Measurements from ENCODE around the gene KCTD3.

KCTD3 gene

GRCh38 chr1:215567491-215568298 is 591 bp downstream of the KCTD3 start (continued):
- TF ChIP-seq ZBTB26 (tag by site-specific recombination; optimal IDR thresholded peaks at IDR 0.05) = peak; percentile 68
- no peak for TF ChIP-seq ZNF48 (tag by site-specific recombination; IDR thresholded peaks at IDR 0.05)
- TF ChIP-seq ZNF221 (tag by site-specific recombination; IDR thresholded peaks at IDR 0.05; ENCODE audit: borderline replicate concordance) = no peak
- no peak for TF ChIP-seq ZNF785 (tag by site-specific recombination; IDR thresholded peaks at IDR 0.05)
- TF ChIP-seq ZBTB11 (tag by site-specific recombination; conservative IDR thresholded peaks at IDR 0.05; ENCODE audit: low read depth) = no peak
- TF ChIP-seq ZNF449 (tag by site-specific recombination; IDR thresholded peaks at IDR 0.05) = no peak
- TF ChIP-seq ZNF830 (tag by site-specific recombination; IDR thresholded peaks at IDR 0.05; ENCODE audit: low read depth) = no peak
- no peak for TF ChIP-seq SP2 (tag by site-specific recombination; IDR thresholded peaks at IDR 0.05)
- no peak for TF ChIP-seq ATF2 (tag by site-specific recombination; IDR thresholded peaks at IDR 0.05; ENCODE audit: low read depth)
- 0 out of 2 replicates have a peak, but pooled peaks have one; percentile 27 for TF ChIP-seq ZIC2 (tag by site-specific recombination; IDR thresholded peaks at IDR 0.05)
- no peak for TF ChIP-seq ZNF132 (tag by site-specific recombination; IDR thresholded peaks at IDR 0.05; ENCODE audit: borderline replicate concordance)
- TF ChIP-seq ZNF837 (tag by site-specific recombination; IDR thresholded peaks at IDR 0.05) = no peak
- TF ChIP-seq ZNF792 (tag by site-specific recombination; IDR thresholded peaks at IDR 0.05) = no peak
- no peak for TF ChIP-seq ZNF302 (tag by site-specific recombination; IDR thresholded peaks at IDR 0.05; ENCODE audit: low read depth)
- peak; percentile 65 for TF ChIP-seq FEZF1 (tag by site-specific recombination; IDR thresholded peaks at IDR 0.05)
- TF ChIP-seq PRDM6 (tag by site-specific recombination; IDR thresholded peaks at IDR 0.05) = peak; percentile 21
- no peak for TF ChIP-seq ZNF112 (tag by site-specific recombination; IDR thresholded peaks at IDR 0.05)
- TF ChIP-seq ZNF610 (tag by site-specific recombination; IDR thresholded peaks at IDR 0.05; ENCODE audit: borderline replicate concordance) = no peak
- no peak for TF ChIP-seq ZNF18 (tag by site-specific recombination; IDR thresholded peaks at IDR 0.05)
- no peak for TF ChIP-seq ZNF19 (tag by site-specific recombination; IDR thresholded peaks at IDR 0.05; ENCODE audit: low read depth)
- no peak for TF ChIP-seq AEBP2 (tag by site-specific recombination; IDR thresholded peaks at IDR 0.05; ENCODE audit: borderline replicate concordance)
- TF ChIP-seq SCRT2 (tag by site-specific recombination; IDR thresholded peaks at IDR 0.05) = no peak
- no peak for TF ChIP-seq PRDM4 (tag by site-specific recombination; IDR thresholded peaks at IDR 0.05)
